GM18868 (cell line): ENCODE results near the gene LCA5.
"Not testable (repeated sequence)": the region's sequence is repeated elsewhere in the genome, so short reads cannot be mapped to it uniquely, and the experiment has no call there.

Source experiments
- ATAC-seq: cut with Tn5 transposase; IDR thresholded peaks from one replicate; pipeline ENCODE4 v1.9.1; 2021; ENCODE audit warnings: mild to moderate bottlenecking, moderate library complexity; ENCODE audit not compliant: unreplicated experiment

The LCA5 gene

DNA sequence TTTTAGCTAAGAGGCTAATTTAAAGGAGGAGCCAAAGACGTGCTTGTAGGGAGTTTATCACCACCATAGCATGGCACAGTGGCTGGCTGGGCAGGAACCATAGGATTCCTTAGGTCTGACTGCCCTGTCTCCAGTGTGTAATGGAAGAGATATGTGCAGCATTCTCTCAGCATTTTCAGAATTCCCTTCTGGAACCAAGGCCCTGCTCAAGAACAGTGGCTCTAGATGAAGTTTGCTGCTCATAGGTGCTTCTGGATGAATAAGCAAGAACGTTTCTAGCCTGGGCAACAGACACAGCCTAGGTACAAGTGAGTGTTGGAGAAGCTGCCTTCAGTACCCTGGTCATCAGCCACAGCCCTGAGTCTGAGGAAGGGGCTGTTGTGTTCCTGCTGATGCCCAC is 69.1 kb downstream of the LCA5 start:
- ATAC-seq, result no peak

DNA sequence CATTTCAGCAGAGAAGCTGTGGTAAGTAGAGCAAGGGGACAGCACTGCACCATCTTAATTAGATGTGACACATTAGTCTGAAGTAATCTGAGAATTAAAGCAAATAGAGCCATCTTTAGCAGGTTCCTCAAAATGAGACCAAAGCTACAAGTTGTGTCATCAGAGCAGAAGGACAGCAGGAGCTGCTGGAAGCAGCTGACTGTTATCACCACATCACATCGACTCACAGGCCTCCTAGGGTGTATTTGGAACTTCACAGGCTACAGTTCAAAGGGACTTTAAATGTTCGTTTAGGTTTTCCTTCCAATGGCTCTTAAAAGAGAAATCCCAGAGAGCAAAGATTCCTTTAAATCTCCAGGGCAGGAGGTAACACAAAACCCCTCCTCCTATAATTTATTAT is 69.5 kb downstream of the LCA5 start:
- ATAC-seq, result no peak

DNA sequence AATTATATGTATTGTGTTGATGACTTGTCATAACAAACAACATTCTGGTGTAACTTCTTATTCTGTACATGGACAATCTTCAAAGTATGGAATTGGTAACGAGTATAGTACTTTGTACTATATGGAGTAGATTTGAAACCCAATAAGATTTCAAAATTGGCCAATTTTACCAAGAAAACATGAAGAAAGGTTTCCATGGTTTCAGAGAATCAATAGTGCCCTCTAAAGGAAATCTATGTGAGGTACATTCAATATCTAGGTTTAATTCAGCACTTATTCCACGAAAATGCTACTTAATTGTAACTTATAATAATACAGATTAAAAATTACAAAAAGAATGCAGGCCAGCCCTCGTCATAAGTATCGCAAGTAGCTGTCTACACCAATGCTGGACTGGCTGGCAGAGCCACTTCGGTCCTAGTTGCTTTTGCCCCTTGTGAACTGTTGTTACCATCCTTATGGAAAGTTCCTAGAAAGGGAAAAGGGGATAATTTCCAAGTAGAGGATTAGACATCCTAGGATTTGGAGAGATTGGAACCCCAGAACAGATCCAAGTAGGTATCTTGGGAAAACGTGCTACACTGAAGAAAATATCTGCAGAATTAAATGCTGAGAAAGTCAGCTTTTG is 70.9 kb downstream of the LCA5 start:
- peak; percentile 49 for ATAC-seq

DNA sequence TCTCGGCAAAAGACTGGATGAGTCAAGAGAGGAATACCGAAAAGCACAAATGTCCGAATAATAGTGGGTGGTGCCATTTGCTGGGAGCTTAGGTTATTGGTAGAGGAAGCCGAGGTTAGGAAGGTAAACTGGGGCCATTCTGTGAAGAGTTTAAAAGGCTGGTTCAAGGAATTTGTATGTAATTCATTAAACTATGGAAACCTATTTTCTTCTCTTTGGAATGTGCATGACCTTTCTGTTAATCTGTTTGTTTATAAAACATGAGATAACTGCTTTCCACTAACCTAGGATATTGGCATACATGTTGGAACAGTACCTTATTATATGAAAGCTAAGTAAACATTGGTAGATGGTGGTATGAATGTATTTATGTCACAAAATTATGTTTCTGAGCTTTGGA is 71.8 kb downstream of the LCA5 start:
- no peak for ATAC-seq

DNA sequence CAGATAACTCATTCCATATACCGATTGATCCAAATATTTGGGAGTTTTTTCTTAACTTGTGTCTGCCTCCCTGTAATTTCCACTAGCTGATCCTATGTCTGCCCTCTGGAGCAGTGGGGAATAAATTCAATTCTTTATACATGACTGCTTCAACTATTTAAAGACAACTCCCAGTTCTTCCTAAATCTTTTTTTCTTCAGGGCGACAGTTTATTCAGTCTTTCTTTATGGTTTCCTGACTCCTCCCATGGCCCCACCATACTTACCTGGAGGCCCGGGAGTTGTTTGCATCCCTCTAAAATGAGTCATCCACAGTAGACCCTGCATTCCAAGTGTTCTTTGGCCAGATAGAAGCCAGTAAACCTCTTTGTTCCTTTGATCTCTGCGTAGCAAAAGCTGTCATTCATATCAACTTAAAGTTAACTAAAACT is 73.6 kb downstream of the LCA5 start:
- ATAC-seq, result no peak

DNA sequence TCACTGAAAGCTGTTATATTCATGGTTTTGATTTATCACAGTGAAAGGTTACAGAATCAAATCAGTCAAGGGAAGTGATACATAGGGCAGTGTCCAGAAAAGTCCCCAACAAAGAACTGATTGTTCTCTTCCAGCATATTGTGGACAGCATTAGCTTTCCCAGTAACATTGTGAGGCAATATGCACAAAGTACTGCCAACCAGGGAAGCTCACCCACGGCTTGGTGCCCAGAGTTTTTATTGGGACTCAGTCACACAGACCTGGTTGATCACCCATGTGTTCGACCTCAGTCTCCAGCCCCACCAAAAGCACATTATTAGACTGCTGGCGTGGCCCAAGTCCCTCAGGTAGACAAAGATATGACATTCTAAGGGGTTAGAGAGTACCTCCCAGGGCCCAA is 76.0 kb downstream of the LCA5 start:
- peak; percentile 94 for ATAC-seq

DNA sequence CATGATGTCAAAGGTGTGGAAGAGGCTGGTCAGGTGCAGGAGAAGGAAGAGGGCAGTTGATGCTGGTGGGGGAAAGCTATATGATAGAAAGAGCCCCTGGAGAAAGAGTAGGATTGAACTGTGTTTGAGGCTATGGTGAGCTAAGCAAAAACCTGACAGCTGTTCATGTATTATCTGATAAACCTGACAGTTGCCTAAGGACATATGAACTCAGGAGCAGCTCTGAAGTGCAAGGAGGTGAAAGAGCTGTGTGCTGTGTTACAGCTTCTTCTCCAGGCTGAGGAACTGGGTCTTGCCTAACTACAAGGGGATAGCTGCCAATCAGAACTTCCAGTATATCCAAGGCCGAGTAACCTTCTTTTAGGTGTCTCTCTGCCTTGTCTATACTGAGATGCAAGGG is 81.8 kb downstream of the LCA5 start:
- no peak for ATAC-seq

DNA sequence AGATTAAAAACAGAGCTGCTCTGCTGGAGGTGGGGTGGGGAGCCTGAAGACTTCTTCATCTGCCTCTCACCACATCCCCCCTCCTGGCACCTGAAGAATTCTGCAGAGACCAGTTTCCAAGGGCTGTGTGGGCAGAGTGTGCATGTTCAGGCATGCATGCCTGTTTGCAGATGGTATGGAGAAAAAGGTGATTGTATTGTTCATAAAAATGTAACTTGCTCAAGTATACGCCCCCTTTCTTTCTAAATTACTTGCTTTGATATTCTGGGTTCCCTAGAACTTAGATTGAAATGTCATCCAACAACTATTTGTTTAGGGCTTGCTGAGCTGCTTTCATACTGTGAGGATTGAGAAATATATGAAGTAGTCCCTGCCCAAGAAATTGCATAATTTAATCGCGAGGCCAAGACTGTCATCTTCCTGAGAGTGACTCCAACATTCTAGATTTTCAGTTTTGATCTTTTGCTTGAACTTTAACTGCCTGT is 83.6 kb downstream of the LCA5 start:
- ATAC-seq, result peak; percentile 61

DNA sequence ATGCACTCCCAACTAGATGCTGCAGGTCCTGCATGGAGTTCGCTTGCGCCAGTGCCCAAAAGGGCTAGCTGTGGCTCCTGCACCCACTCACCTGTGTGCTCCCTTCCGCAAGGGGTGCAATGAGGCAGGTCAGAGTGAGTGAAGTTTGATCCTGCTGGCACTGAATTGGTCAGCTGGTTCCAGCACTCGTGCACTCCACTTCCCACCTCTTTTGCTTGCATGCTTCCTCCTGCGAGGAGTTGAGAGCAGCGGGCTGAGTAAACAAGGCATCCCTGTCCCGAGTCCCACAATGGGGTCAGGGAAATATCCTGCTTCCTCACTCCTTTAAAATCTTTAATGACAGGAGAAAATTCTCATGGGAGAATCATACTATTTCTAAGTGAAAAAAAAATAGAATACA is 86.2 kb downstream of the LCA5 start:
- ATAC-seq, result no peak

DNA sequence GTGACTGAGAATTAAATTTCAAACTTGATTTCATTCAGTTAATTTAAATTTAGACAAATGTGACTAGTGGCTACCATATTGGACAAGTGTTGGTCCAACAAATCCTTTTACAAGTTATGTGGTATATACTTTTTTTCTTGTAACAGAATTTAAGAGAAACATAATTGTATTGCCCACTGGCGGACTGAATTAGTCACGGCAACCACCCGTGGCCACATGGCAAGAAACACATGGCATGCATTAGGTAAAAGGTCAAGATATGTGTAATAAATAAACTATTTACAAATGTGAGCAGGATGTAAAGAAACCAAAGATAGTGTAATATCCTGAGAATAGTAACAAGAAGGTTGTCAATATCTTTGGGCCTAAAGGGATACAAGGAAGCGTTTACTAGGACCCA is 91.2 kb downstream of the LCA5 start:
- ATAC-seq, result no peak

DNA sequence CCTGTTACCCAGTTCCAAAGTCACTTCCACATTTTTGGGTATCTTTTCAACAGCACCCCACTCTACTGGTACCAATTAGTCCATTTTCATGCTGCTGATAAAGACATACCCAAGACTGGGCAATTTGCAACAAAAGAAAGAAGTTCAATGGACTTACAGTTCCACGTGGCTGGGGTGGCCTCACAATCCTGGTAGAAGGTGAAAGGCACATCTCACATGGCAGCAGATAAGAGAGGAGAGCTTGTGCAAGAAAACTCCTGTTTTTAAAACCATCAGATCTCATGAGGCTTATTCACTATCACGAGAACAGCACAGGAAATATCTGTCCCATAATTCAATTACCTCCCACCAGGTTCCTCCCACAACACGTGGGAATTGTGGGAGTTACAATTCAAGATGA is 93.4 kb downstream of the LCA5 start:
- ATAC-seq, result not testable (repeated sequence)

DNA sequence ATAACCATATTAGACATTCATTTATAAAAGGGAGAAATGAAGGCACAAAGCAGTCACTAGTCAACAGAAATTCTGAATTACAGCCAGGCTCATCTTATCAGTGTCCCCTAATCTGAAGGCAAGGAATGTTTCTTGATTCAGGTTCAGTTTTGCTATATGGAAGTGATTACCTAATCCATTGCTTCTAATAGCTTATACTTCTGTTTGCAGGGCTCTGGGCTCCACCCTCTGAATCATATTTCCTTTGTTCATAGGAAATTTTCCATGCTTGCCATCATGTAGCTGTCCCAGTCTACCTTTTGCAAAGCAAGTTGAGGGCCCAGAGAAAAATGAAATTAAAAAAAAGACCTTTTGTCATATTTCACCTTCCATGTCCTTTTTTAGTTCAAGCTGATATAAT is 96.0 kb downstream of the LCA5 start:
- no peak for ATAC-seq

DNA sequence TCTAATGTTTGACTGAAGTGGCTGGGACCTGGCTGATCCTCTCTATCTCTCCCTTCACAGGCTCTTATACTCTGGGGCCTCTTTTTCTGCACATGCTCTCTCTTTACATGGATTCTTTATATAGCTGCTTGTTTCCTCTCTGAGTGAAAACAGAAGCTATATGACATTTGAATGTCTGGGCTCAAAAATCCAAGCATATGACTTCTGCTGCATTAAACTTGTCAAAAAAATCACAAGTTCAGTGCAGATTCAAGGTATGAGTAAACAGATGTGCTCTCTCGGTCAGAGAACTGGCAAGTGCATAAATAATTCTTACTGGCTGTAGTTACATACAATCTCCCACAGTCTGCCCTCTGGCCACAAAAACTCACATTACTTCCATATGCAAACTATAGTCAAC is 96.6 kb downstream of the LCA5 start:
- peak; percentile 64 for ATAC-seq

DNA sequence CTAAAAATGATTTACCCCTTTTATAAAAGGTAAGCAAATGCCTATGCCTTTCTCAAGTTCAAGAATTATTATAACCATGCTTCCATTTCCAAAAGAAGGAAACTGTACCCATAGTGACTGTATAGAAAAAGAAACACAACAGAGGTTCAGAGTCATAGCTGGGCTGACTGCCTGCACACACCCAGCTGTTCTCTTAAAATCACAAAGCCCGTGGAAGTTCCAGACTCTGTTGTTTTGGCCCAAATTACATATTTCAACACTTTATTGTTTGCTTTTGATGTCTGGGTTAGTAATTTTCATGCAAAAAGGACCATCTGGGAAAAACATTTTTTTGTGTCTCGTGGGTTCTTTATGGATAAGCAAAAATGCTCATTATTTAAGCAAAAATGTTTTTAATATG is 99.2 kb downstream of the LCA5 start:
- peak; percentile 47 for ATAC-seq

DNA sequence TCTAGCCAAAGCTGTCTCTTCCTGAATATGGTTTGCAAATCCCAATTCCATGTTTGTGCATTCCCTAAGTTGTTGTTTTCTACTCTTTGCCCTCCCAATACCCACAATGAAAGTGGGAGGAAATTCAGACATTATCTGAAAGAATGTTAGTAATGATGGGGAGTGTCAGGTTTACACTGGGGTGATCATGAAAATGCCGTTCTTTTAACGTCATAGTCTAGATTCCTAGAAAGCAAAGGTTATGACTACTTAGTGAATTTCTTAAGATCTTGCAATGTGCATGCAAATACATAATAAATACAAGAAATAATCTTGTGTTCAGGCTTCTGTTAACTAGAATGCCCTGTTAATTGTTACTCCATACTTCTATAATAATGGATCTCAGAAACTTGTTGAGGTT is 101.0 kb downstream of the LCA5 start:
- ATAC-seq, result no peak

DNA sequence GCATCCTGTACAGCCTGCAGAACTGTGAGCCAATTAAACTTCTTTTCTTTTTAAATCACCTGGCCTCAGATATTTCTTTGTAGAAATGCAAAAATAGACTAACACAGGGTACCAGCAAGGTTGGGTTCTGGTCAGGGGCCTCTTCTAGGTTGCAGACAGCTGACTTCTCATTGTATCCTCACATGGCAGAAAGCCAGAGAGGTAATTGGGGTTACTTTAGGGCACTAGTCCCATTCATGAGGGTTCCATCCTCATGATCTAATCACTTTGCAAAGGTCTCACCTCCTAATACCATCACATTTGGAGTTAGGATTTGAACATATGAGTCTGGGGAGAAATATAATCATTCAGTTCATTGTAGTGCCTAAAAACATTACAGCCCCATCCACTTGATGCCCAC is 101.5 kb downstream of the LCA5 start:
- ATAC-seq, result no peak
